GM12873 (cell line): ENCODE measurements around the gene PIGM.

Source experiments
- CTCF ChIP-seq: IDR thresholded peaks from 2 replicates; pipeline ENCODE4 v1.5.1; 2012; ENCODE audit warnings: low read depth, mild to moderate bottlenecking, moderate library complexity, low read length, control low read depth; ENCODE audit not compliant: insufficient read depth; ENCODE audit errors: missing control alignments

The PIGM gene

GRCh38 chr1:159986093-159986492, 45.7 kb downstream of the PIGM start:
- no peak for TF ChIP-seq CTCF

GRCh38 chr1:159985473-159985872, 46.3 kb downstream of the PIGM start:
- no peak for TF ChIP-seq CTCF

- TF ChIP-seq CTCF, result no peak
These were observed 48.1 kb downstream of the PIGM start for GRCh38 chr1:159983681-159984080.

GRCh38 chr1:159982280-159982679, 49.5 kb downstream of the PIGM start:
- TF ChIP-seq CTCF, result no peak

GRCh38 chr1:159981351-159982055, 50.3 kb downstream of the PIGM start:
- no peak for TF ChIP-seq CTCF

- TF ChIP-seq CTCF, result no peak
These were observed 51.0 kb downstream of the PIGM start for GRCh38 chr1:159980786-159981185.

- TF ChIP-seq CTCF, result no peak
These were observed 51.7 kb downstream of the PIGM start for GRCh38 chr1:159980076-159980475.

- no peak for TF ChIP-seq CTCF
These were observed 52.5 kb downstream of the PIGM start for GRCh38 chr1:159979257-159979656.
